Peyer's patch (tissue), 4 donors: ENCODE measurements around the gene PPP1R7.

Experiments used
- CTCF ChIP-seq, 6 experiments: fragments of 450-650 bp in 4 of 6; fragments of 200-600 bp in 2 of 6; sonication (generic) in 1 of 6; IDR thresholded peaks; one replicate each; pipeline ENCODE4 v1.5.1; 2017 to 2019; ENCODE audit warnings: antibody characterized with exemption in 6 of 6, mild to moderate bottlenecking in 3 of 6, moderate library complexity in 1 of 6
- POLR2A ChIP-seq, 2 donors: fragments of 450-650 bp; IDR thresholded peaks; one replicate each; pipeline ENCODE4 v1.5.1; 2017; ENCODE audit warnings: antibody characterized with exemption in 2 of 2, mild to moderate bottlenecking in 2 of 2, moderate library complexity in 2 of 2

DNA sequence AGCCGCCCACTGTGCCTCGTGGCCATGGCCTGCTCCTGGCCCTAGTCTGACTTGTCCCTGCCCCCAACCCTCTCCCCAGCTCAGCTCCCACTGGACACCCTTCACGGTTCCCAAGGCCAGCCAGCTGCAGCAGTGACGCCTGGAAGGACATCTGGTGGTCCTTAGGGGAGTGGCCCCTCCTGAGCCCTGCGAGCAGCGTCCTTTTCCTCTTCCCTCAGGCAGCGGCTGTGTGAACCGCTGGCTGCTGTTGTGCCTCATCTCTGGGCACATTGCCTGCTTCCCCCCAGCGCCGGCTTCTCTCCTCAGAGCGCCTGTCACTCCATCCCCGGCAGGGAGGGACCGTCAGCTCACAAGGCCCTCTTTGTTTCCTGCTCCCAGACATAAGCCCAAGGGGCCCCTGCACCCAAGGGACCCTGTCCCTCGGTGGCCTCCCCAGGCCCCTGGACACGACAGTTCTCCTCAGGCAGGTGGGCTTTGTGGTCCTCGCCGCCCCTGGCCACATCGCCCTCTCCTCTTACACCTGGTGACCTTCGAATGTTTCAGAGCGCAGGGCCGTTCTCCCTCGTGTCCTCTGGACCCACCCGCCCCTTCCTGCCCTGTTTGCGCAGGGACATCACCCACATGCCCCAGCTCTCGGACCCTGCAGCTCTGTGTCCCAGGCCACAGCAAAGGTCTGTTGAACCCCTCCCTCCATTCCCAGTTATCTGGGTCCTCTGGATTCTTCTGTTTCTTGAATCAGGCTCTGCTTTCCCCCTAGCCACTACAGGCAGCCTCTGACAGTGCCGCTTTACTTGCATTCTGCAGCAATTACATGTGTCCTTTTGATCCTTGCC is 74.0 kb downstream of the PPP1R7 start:
- TF ChIP-seq POLR2A (IDR thresholded peaks at IDR 0.05): no peak
- TF ChIP-seq CTCF (IDR thresholded peaks at IDR 0.05): no peak
